ENCODE data around the gene VPS8. TPM values are rescaled to one million over a fixed set of nuclear protein-coding genes. Genes with fewer than 3 reads are reported as not detected.

Gene VPS8
- total RNA-seq, 1 experiment from 2014 or later: 72.3 TPM

- H3K9me3 ChIP-seq (ENCODE audit: control insufficient read depth, insufficient read depth, low read depth, low read length): no peaks in the 10 kb centered on the region
- BruUV-seq (replicated peaks): no TSS peak
- no peak overlapping the region for H3K4me3 ChIP-seq (ENCODE audit: low read depth in 2 of 2, low read length in 2 of 2)
- intact Hi-C loops (cut with micrococcal nuclease; ENCODE audit: unreplicated experiment) (no loop called here), in situ Hi-C loops (cut with HindIII; ENCODE audit: low pct_unique_long_range_greater_than_20kb, low sequenced_read_pairs) (no loop called here)
- no peaks in the 10 kb centered on the region for H3K27me3 ChIP-seq (ENCODE audit: control insufficient read depth, insufficient read depth, low read length)
- ChIA-PET CTCF (no interaction called here), POLR2A (no interaction called here)
- no peak for DNase-seq (ENCODE audit: low read depth, low spot score)
- TF ChIP-seq, protein P1, sequence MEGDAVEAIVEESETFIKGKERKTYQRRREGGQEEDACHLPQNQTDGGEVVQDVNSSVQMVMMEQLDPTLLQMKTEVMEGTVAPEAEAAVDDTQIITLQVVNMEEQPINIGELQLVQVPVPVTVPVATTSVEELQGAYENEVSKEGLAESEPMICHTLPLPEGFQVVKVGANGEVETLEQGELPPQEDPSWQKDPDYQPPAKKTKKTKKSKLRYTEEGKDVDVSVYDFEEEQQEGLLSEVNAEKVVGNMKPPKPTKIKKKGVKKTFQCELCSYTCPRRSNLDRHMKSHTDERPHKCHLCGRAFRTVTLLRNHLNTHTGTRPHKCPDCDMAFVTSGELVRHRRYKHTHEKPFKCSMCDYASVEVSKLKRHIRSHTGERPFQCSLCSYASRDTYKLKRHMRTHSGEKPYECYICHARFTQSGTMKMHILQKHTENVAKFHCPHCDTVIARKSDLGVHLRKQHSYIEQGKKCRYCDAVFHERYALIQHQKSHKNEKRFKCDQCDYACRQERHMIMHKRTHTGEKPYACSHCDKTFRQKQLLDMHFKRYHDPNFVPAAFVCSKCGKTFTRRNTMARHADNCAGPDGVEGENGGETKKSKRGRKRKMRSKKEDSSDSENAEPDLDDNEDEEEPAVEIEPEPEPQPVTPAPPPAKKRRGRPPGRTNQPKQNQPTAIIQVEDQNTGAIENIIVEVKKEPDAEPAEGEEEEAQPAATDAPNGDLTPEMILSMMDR (IDR thresholded peaks at IDR 0.05): no peak
- TF ChIP-seq REST (IDR thresholded peaks at IDR 0.05; ENCODE audit: insufficient read depth in 1 of 2, low read depth in 2 of 2, low read length in 1 of 2) (no peak), SIN3A (IDR thresholded peaks at IDR 0.05; ENCODE audit: borderline replicate concordance, insufficient read depth, low read depth, low read length) (no peak), POLR2AphosphoS5 (IDR thresholded peaks at IDR 0.05; ENCODE audit: low read depth, low read length) (no peak), TCF7L2 (IDR thresholded peaks at IDR 0.05; ENCODE audit: low read depth, low read length) (no peak)
- no peak for ATAC-seq
- no peak overlapping the region for H3K27ac ChIP-seq (ENCODE audit: low read length)
- H3K4me1 ChIP-seq (ENCODE audit: control insufficient read depth, insufficient read depth, low read length): no peaks in the 10 kb centered on the region
- peaks cover 3% of the 10 kb centered on the region; the same call in 1 of the 2 replicates for H3K36me3 ChIP-seq (ENCODE audit: control insufficient read depth, insufficient read depth, low read length)
Measured at GRCh38 chr3:184827572-184827971, 15.6 kb downstream of the VPS8 start.

DNA sequence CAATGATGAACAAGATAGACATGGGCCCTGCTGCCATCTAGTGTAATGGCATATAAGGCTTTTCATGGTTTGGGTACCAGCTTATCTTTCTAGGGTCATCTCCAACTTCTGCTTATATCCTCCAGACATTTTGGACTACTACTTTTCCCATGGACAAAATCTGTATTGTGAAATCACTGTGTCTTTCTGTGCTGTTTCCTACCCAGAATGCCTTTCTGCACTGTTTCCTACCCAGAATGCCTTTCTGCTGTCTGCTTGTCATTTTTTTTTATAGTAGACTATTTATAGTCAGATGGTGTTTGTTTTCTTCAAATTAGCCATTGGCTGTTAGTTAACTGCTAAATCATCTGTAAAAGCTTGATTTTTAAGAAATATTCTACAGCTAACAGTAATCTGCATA is 20.1 kb downstream of the VPS8 start:
- Histone ChIP-seq H3K4me1 (ENCODE audit: control insufficient read depth, insufficient read depth, low read length) (no peaks in the 10 kb centered on the region), H3K36me3 (ENCODE audit: control insufficient read depth, insufficient read depth, low read length) (peaks cover 6% of the 10 kb centered on the region), H3K4me3 (ENCODE audit: low read depth in 2 of 2, low read length in 2 of 2) (no peak overlapping the region), H3K27ac (ENCODE audit: low read length) (no peak overlapping the region), H3K27me3 (ENCODE audit: control insufficient read depth, insufficient read depth, low read length) (no peaks in the 10 kb centered on the region), H3K9me3 (ENCODE audit: control insufficient read depth, insufficient read depth, low read depth, low read length) (no peaks in the 10 kb centered on the region)
- ChIA-PET POLR2A (no interaction called here), CTCF (no interaction called here)
- TF ChIP-seq TCF7L2 (IDR thresholded peaks at IDR 0.05; ENCODE audit: low read depth, low read length): no peak
- TF ChIP-seq SIN3A (IDR thresholded peaks at IDR 0.05; ENCODE audit: borderline replicate concordance, insufficient read depth, low read depth, low read length): no peak
- no peak for TF ChIP-seq POLR2AphosphoS5 (IDR thresholded peaks at IDR 0.05; ENCODE audit: low read depth, low read length)
- no peak for TF ChIP-seq REST (IDR thresholded peaks at IDR 0.05; ENCODE audit: insufficient read depth in 1 of 2, low read depth in 2 of 2, low read length in 1 of 2)
- TF ChIP-seq, protein P1 (IDR thresholded peaks at IDR 0.05): no peak
- BruUV-seq (replicated peaks): no TSS peak
- intact Hi-C loops (cut with micrococcal nuclease; ENCODE audit: unreplicated experiment): no loop called here
- DNase-seq (ENCODE audit: low read depth, low spot score) (no peak), ATAC-seq (no peak)
- in situ Hi-C loops (cut with HindIII; ENCODE audit: low pct_unique_long_range_greater_than_20kb, low sequenced_read_pairs): no loop called here

All from Panc1 (cell line).